Progenitor cell of endocrine pancreas (in vitro differentiated cells): Measurements from ENCODE around the gene COX10. TPM values are rescaled to one million over a fixed set of nuclear protein-coding genes. Genes with fewer than 3 reads are reported as not detected.

Experiments
- DNase-seq: peaks from one replicate; pipeline ENCODE4 v3.0.0; 2021; ENCODE audit warnings: low spot score; ENCODE audit not compliant: unreplicated experiment
- H3K27ac Mint-ChIP-seq: 2 replicates; pipeline ENCODE4 v1.8.0; 2021; ENCODE audit warnings: mild to moderate bottlenecking, moderate library complexity, mixed read lengths
- H3K27me3 Mint-ChIP-seq: 2 replicates; pipeline ENCODE4 v1.8.0; 2021; ENCODE audit warnings: mixed read lengths
- H3K36me3 Mint-ChIP-seq: 2 replicates; pipeline ENCODE4 v1.8.0; 2022; ENCODE audit warnings: mixed read lengths; ENCODE audit not compliant: insufficient read depth
- H3K4me1 Mint-ChIP-seq: 2 replicates; pipeline ENCODE4 v1.8.0; 2021; ENCODE audit warnings: low read depth, mixed read lengths
- H3K4me3 Mint-ChIP-seq: 2 replicates; pipeline ENCODE4 v1.8.0; 2021; ENCODE audit warnings: low read depth, mild to moderate bottlenecking, moderate library complexity, mixed read lengths
- H3K9me3 Mint-ChIP-seq: 2 replicates; pipeline ENCODE4 v1.8.0; 2021; ENCODE audit warnings: low read depth, mixed read lengths
- CTCF ChIP-seq: fragments of 200-600 bp; sonication (generic); IDR thresholded peaks from one replicate; pipeline ENCODE4 v1.5.0; 2021; ENCODE audit warnings: antibody characterized with exemption, mild to moderate bottlenecking; ENCODE audit not compliant: unreplicated experiment
- total RNA-seq: library from RNA; stranded (reverse); gene quantifications from 2 replicates; pipeline ENCODE4 v1.2.1, GENCODE V29; 2021

COX10 gene
- total RNA-seq, 1 donor from 2014 or later, result 24.0 TPM

- Mint-ChIP-seq H3K36me3 (peaks cover 7% of the 10 kb centered on the region), H3K4me3 (no peak overlapping the region), H3K9me3 (no peaks in the 10 kb centered on the region), H3K4me1 (no peaks in the 10 kb centered on the region), H3K27me3 (no peaks in the 10 kb centered on the region), H3K27ac (no peak overlapping the region)
- DNase-seq, result no peak
- TF ChIP-seq CTCF, result no peak
Observed at GRCh38 chr17:14104734-14105133, 35.4 kb downstream of the COX10 start.

GRCh38 chr17:14107889-14108288 is 38.6 kb downstream of the COX10 start:
- DNase-seq, result no peak
- no peaks in the 10 kb centered on the region for H3K27me3 Mint-ChIP-seq
- peaks cover 16% of the 10 kb centered on the region for H3K4me1 Mint-ChIP-seq
- peaks cover 3% of the 10 kb centered on the region for H3K36me3 Mint-ChIP-seq
- H3K4me3 Mint-ChIP-seq, result no peak overlapping the region
- no peaks in the 10 kb centered on the region for H3K9me3 Mint-ChIP-seq
- no peak overlapping the region for H3K27ac Mint-ChIP-seq
- TF ChIP-seq CTCF, result no peak

- DNase-seq, result no peak
- H3K9me3 Mint-ChIP-seq, result peaks cover 6% of the 10 kb centered on the region
- H3K4me1 Mint-ChIP-seq, result peaks cover 17% of the 10 kb centered on the region
- H3K27me3 Mint-ChIP-seq, result no peaks in the 10 kb centered on the region
- H3K36me3 Mint-ChIP-seq, result peaks cover 6% of the 10 kb centered on the region
- TF ChIP-seq CTCF, result no peak
- H3K4me3 Mint-ChIP-seq, result no peak overlapping the region
- H3K27ac Mint-ChIP-seq, result no peak overlapping the region
Observed at GRCh38 chr17:14112407-14112806, 43.1 kb downstream of the COX10 start.

- Mint-ChIP-seq H3K36me3 (peaks cover 6% of the 10 kb centered on the region), H3K4me3 (no peak overlapping the region), H3K27me3 (no peaks in the 10 kb centered on the region), H3K4me1 (peaks cover 17% of the 10 kb centered on the region), H3K27ac (no peak overlapping the region), H3K9me3 (peaks cover 6% of the 10 kb centered on the region)
- TF ChIP-seq CTCF, result no peak
- DNase-seq, result no peak
Observed at GRCh38 chr17:14113137-14113536, 43.8 kb downstream of the COX10 start.

GRCh38 chr17:14116263-14117024 is 47.1 kb downstream of the COX10 start:
- Mint-ChIP-seq H3K9me3 (peaks cover 6% of the 10 kb centered on the region), H3K4me1 (peaks cover 8% of the 10 kb centered on the region), H3K27me3 (no peaks in the 10 kb centered on the region), H3K27ac (no peak overlapping the region), H3K4me3 (no peak overlapping the region), H3K36me3 (peaks cover 3% of the 10 kb centered on the region)
- TF ChIP-seq CTCF, result no peak
- DNase-seq, result no peak
